Measurements from ENCODE around the gene SCAMP3. TPM values are rescaled to one million over a fixed set of nuclear protein-coding genes. Genes with fewer than 3 reads are reported as not detected.

The SCAMP3 gene
- total RNA-seq, 3 donors from 2014 or later: 193 to 214 (median 208) TPM

GRCh38 chr1:155277070-155277901 is 15.1 kb upstream of the SCAMP3 start, which contains the start of gene HCN3:
TSS of gene HCN3 (plus strand) at chr1:155277463. CDS start at chr1:155277591, 128 bp downstream.
- peaks cover 5% of the 10 kb centered on the region for H3K36me3 Mint-ChIP-seq (ENCODE audit: insufficient read depth)
- no peaks in the 10 kb centered on the region for H3K9me3 Mint-ChIP-seq
- peak within 1 kb of the TSS; percentile 77 for H3K4me3 Mint-ChIP-seq
- ATAC-seq: peak; percentile 63 to 67
- peaks cover 28% of the 10 kb centered on the region for H3K4me1 Mint-ChIP-seq (ENCODE audit: low read depth)
- no peaks in the 10 kb centered on the region for H3K27me3 Mint-ChIP-seq (ENCODE audit: low read depth)
- peak; percentile 96 for DNase-seq

GRCh38 chr1:155273343-155274245 is 11.4 kb upstream of the SCAMP3 start, which contains the start of gene CLK2:
TSS of gene CLK2 (minus strand) at chr1:155273504. CDS start at chr1:155270977, 2,527 bp downstream.
- Mint-ChIP-seq H3K27me3 (ENCODE audit: low read depth) (no peaks in the 10 kb centered on the region), H3K36me3 (ENCODE audit: insufficient read depth) (peaks cover 23% of the 10 kb centered on the region), H3K4me3 (peak within 1 kb of the TSS; percentile 98), H3K9me3 (no peaks in the 10 kb centered on the region), H3K4me1 (ENCODE audit: low read depth) (peaks cover 43% of the 10 kb centered on the region)
- DNase-seq (peak; percentile 96), ATAC-seq (peak; percentile 89 to 91)

GRCh38 chr1:155272466-155273342 is 10.5 kb upstream of the SCAMP3 start:
- DNase-seq (no peak), ATAC-seq (peak; percentile 53 to 59)
- no peaks in the 10 kb centered on the region for H3K27me3 Mint-ChIP-seq (ENCODE audit: low read depth)
- H3K4me3 Mint-ChIP-seq: peak overlapping the region; percentile 98
- H3K4me1 Mint-ChIP-seq (ENCODE audit: low read depth): peaks cover 41% of the 10 kb centered on the region
- H3K9me3 Mint-ChIP-seq: no peaks in the 10 kb centered on the region
- H3K36me3 Mint-ChIP-seq (ENCODE audit: insufficient read depth): peaks cover 31% of the 10 kb centered on the region

- H3K36me3 Mint-ChIP-seq (ENCODE audit: insufficient read depth): peaks cover 53% of the 10 kb centered on the region
- H3K4me3 Mint-ChIP-seq: no peak overlapping the region
- H3K9me3 Mint-ChIP-seq: no peaks in the 10 kb centered on the region
Measured at GRCh38 chr1:155269381-155269780, 7.2 kb upstream of the SCAMP3 start.

GRCh38 chr1:155268630-155269029 is 6.5 kb upstream of the SCAMP3 start:
- peaks cover 60% of the 10 kb centered on the region for H3K36me3 Mint-ChIP-seq (ENCODE audit: insufficient read depth)

More at GRCh38 chr1:155269381-155269780, 7.2 kb upstream of the SCAMP3 start:
- DNase-seq (no peak), ATAC-seq (no peak)
- peaks cover 26% of the 10 kb centered on the region for H3K4me1 Mint-ChIP-seq (ENCODE audit: low read depth)
- H3K27me3 Mint-ChIP-seq (ENCODE audit: low read depth): no peaks in the 10 kb centered on the region

GRCh38 chr1:155267373-155267772 is 5.2 kb upstream of the SCAMP3 start:
- H3K9me3 Mint-ChIP-seq: no peaks in the 10 kb centered on the region
- no peak for ATAC-seq
- no peaks in the 10 kb centered on the region for H3K27me3 Mint-ChIP-seq (ENCODE audit: low read depth)
- no peak overlapping the region for H3K4me3 Mint-ChIP-seq
- H3K36me3 Mint-ChIP-seq (ENCODE audit: insufficient read depth): peaks cover 64% of the 10 kb centered on the region
- DNase-seq: no peak
- H3K4me1 Mint-ChIP-seq (ENCODE audit: low read depth): peaks cover 24% of the 10 kb centered on the region

More at GRCh38 chr1:155268630-155269029, 6.5 kb upstream of the SCAMP3 start:
- no peaks in the 10 kb centered on the region for H3K27me3 Mint-ChIP-seq (ENCODE audit: low read depth)
- H3K4me1 Mint-ChIP-seq (ENCODE audit: low read depth): peaks cover 24% of the 10 kb centered on the region
- H3K9me3 Mint-ChIP-seq: no peaks in the 10 kb centered on the region
- no peak overlapping the region for H3K4me3 Mint-ChIP-seq
- no peak for DNase-seq
- ATAC-seq: no peak

- Mint-ChIP-seq H3K4me3 (no peak overlapping the region), H3K4me1 (ENCODE audit: low read depth) (peaks cover 23% of the 10 kb centered on the region), H3K9me3 (no peaks in the 10 kb centered on the region), H3K27me3 (ENCODE audit: low read depth) (no peaks in the 10 kb centered on the region), H3K36me3 (ENCODE audit: insufficient read depth) (peaks cover 64% of the 10 kb centered on the region)
- ATAC-seq (no peak), DNase-seq (no peak)
Measured at GRCh38 chr1:155266553-155266952, 4.4 kb upstream of the SCAMP3 start.

- ATAC-seq (no peak), DNase-seq (no peak)
- H3K4me3 Mint-ChIP-seq: peak overlapping the region; percentile 99
- H3K9me3 Mint-ChIP-seq: no peaks in the 10 kb centered on the region
- H3K4me1 Mint-ChIP-seq (ENCODE audit: low read depth): peaks cover 30% of the 10 kb centered on the region
- H3K27me3 Mint-ChIP-seq (ENCODE audit: low read depth): no peaks in the 10 kb centered on the region
- H3K36me3 Mint-ChIP-seq (ENCODE audit: insufficient read depth): peaks cover 57% of the 10 kb centered on the region
Measured at GRCh38 chr1:155263067-155263466, 907 bp upstream of the SCAMP3 start.

- Mint-ChIP-seq H3K4me1 (ENCODE audit: low read depth) (peaks cover 32% of the 10 kb centered on the region), H3K4me3 (peak overlapping the region; percentile 99), H3K27me3 (ENCODE audit: low read depth) (no peaks in the 10 kb centered on the region), H3K36me3 (ENCODE audit: insufficient read depth) (peaks cover 52% of the 10 kb centered on the region), H3K9me3 (no peaks in the 10 kb centered on the region)
- DNase-seq (no peak), ATAC-seq (peak; percentile 39)
Measured at GRCh38 chr1:155261493-155261851, 688 bp downstream of the SCAMP3 start.

GRCh38 chr1:155260276-155260675 is 1.9 kb downstream of the SCAMP3 start:
- Mint-ChIP-seq H3K36me3 (ENCODE audit: insufficient read depth) (peaks cover 50% of the 10 kb centered on the region), H3K4me3 (peak overlapping the region; percentile 99), H3K9me3 (no peaks in the 10 kb centered on the region), H3K4me1 (ENCODE audit: low read depth) (peaks cover 37% of the 10 kb centered on the region), H3K27me3 (ENCODE audit: low read depth) (no peaks in the 10 kb centered on the region)
- DNase-seq (no peak), ATAC-seq (no peak)

- Mint-ChIP-seq H3K36me3 (ENCODE audit: insufficient read depth) (peaks cover 24% of the 10 kb centered on the region), H3K27me3 (ENCODE audit: low read depth) (no peaks in the 10 kb centered on the region), H3K9me3 (no peaks in the 10 kb centered on the region), H3K4me3 (peak overlapping the region; percentile 84), H3K4me1 (ENCODE audit: low read depth) (peaks cover 34% of the 10 kb centered on the region)
- DNase-seq (no peak), ATAC-seq (no peak)
Measured at GRCh38 chr1:155256058-155256852, 5.9 kb downstream of the SCAMP3 start.

GRCh38 chr1:155255243-155256007 is 6.7 kb downstream of the SCAMP3 start, which contains the start of gene ENTREP3:
TSS of gene ENTREP3 (minus strand) at chr1:155255483. CDS start at chr1:155254877, 606 bp downstream.
- ATAC-seq (peak; percentile 78 to 81), DNase-seq (peak; percentile 68)
- Mint-ChIP-seq H3K36me3 (ENCODE audit: insufficient read depth) (peaks cover 22% of the 10 kb centered on the region), H3K4me1 (ENCODE audit: low read depth) (peaks cover 32% of the 10 kb centered on the region), H3K27me3 (ENCODE audit: low read depth) (no peaks in the 10 kb centered on the region), H3K4me3 (peak within 1 kb of the TSS; percentile 84), H3K9me3 (no peaks in the 10 kb centered on the region)

Data from activated T-cell treated with anti-CD3 and anti-CD28 coated beads, Interleukin-2, amount 50 U/mL, for 4 hours (primary cell).